H1 (cell line): ENCODE results near the gene CKAP2L. TPM values are rescaled to one million over a fixed set of nuclear protein-coding genes. Genes with fewer than 3 reads are reported as not detected.

ENCODE experiments used
- CTCF ChIA-PET: fragments of 300-600 bp; sonication (Branson Sonifier 250); formaldehyde crosslinking; loops from one replicate; lab custom pipeline; 2021; ENCODE audit not compliant: partially characterized antibody; lab: Charles Lee
- POLR2A ChIA-PET: fragments of 300-600 bp; sonication (Branson Sonifier 250); formaldehyde crosslinking; loops from one replicate; lab custom pipeline; 2021; ENCODE audit warnings: inconsistent platforms; ENCODE audit not compliant: partially characterized antibody; lab: Charles Lee
- DNase-seq, 2 experiments: peaks; one replicate each; pipeline versions ENCODE4 v3.0.0 to v3.0.0-alpha.2; 2010 to 2022; ENCODE audit warnings: low spot score in 2 of 2, low read depth in 1 of 2, mixed read lengths in 1 of 2
- FAIRE-seq: peaks from 2 replicates; lab custom pipeline; 2011; peaks lifted over from hg19 to GRCh38; lab: Jason Lieb, UNC
- H2AFZ ChIP-seq: 2 replicates; pipeline ENCODE4 v1.8.1; 2012; ENCODE audit warnings: low read length, inconsistent platforms
- H2AK5ac ChIP-seq: 2 replicates; pipeline ENCODE4 v1.6.1; 2013; ENCODE audit warnings: low read depth, low read length
- H2BK120ac ChIP-seq: replicated peaks from 2 replicates; pipeline ENCODE3; 2013; ENCODE audit warnings: low read depth, low read length, inconsistent platforms
- H2BK12ac ChIP-seq: 2 replicates; pipeline ENCODE4 v1.6.1; 2013; ENCODE audit warnings: low read depth, low read length
- H2BK15ac ChIP-seq: 2 replicates; pipeline ENCODE4 v1.6.1; 2013; ENCODE audit warnings: low read length
- H2BK20ac ChIP-seq: 2 replicates; pipeline ENCODE4 v1.6.1; 2013; ENCODE audit warnings: low read length
- H2BK5ac ChIP-seq: 2 replicates; pipeline ENCODE4 v1.6.1; 2013; ENCODE audit warnings: low read depth, low read length
- H3K14ac ChIP-seq: 2 replicates; pipeline ENCODE4 v1.6.1; 2013; ENCODE audit warnings: inconsistent platforms; ENCODE audit not compliant: insufficient read length
- H3K18ac ChIP-seq: 2 replicates; pipeline ENCODE4 v1.6.1; 2013; ENCODE audit warnings: low read length; ENCODE audit errors: extremely low read depth
- H3K23ac ChIP-seq: 2 replicates; pipeline ENCODE4 v1.6.1; 2013; ENCODE audit warnings: inconsistent platforms; ENCODE audit not compliant: insufficient read length
- H3K23me2 ChIP-seq: 2 replicates; pipeline ENCODE4 v1.6.1; 2013; ENCODE audit warnings: low read depth, low read length
- H3K27ac ChIP-seq: 2 replicates; pipeline ENCODE4 v1.6.1; 2011; ENCODE audit warnings: low read depth, low read length, inconsistent platforms
- H3K27me3 ChIP-seq, 4 experiments: replicated peaks in 1 of 4; 1 replicate in 1 of 4; 2 replicates in 3 of 4; pipeline versions ENCODE4 v1.6.1 to v1.8.1; 2011 to 2013; ENCODE audit warnings: low read length in 3 of 4, mild to moderate bottlenecking in 3 of 4, inconsistent platforms in 2 of 4, mixed read lengths in 2 of 4, moderate library complexity in 1 of 4; ENCODE audit not compliant: control insufficient read depth in 3 of 4, insufficient read depth in 3 of 4; ENCODE audit errors: extremely low read depth in 1 of 4
- H3K36me3 ChIP-seq, 4 experiments: 2 replicates each; pipeline versions ENCODE4 v1.6.1 to v1.8.1; 2011 to 2013; ENCODE audit warnings: mild to moderate bottlenecking in 4 of 4, low read length in 3 of 4, moderate library complexity in 2 of 4, control low read depth in 1 of 4, inconsistent platforms in 1 of 4; ENCODE audit not compliant: insufficient read depth in 4 of 4, control insufficient read depth in 2 of 4
- H3K4ac ChIP-seq: replicated peaks from 2 replicates; pipeline ENCODE3; 2013; ENCODE audit warnings: low read length, low read depth, mixed read lengths, inconsistent platforms; ENCODE audit not compliant: insufficient read length
- H3K4me1 ChIP-seq, 4 experiments: replicated peaks in 1 of 4; 1 replicate in 1 of 4; 2 replicates in 3 of 4; pipeline versions ENCODE4 v1.6.1 to v1.8.1; 2011 to 2013; ENCODE audit warnings: low read length in 3 of 4, inconsistent platforms in 2 of 4, mixed read lengths in 1 of 4; ENCODE audit not compliant: insufficient read depth in 4 of 4, control insufficient read depth in 3 of 4
- H3K4me2 ChIP-seq, 2 experiments: 2 replicates each; pipeline versions ENCODE4 v1.6.1 to v1.8.1; 2011 to 2013; ENCODE audit warnings: low read depth in 2 of 2, low read length in 2 of 2, control low read depth in 1 of 2, inconsistent platforms in 1 of 2, mild to moderate bottlenecking in 1 of 2; ENCODE audit not compliant: insufficient read depth in 1 of 2
- H3K4me3 ChIP-seq, 4 experiments: fragments of 200-600, 300-600 bp in 1 of 4; sonication (generic), shearing (Covaris generic), sonication (Bioruptor Twin) in 1 of 4; 2 replicates each; pipeline versions ENCODE4 v1.5.1 to v1.8.1; 2011 to 2016; ENCODE audit warnings: low read length in 4 of 4, low read depth in 3 of 4, control low read depth in 2 of 4, inconsistent platforms in 2 of 4, mild to moderate bottlenecking in 2 of 4, mixed read lengths in 1 of 4, moderate library complexity in 1 of 4; ENCODE audit not compliant: insufficient read depth in 2 of 4; ENCODE audit errors: extremely low read depth in 1 of 4
- H3K56ac ChIP-seq: replicated peaks from 2 replicates; pipeline ENCODE3; 2013; ENCODE audit warnings: low read depth, mild to moderate bottlenecking, mixed read lengths, low read length, inconsistent platforms; ENCODE audit not compliant: insufficient read length
- H3K79me1 ChIP-seq: 2 replicates; pipeline ENCODE4 v1.6.1; 2013; ENCODE audit warnings: low read depth, low read length, control low read depth
- H3K79me2 ChIP-seq, 2 experiments: 2 replicates each; pipeline versions ENCODE4 v1.6.1 to v1.8.1; 2012 to 2013; ENCODE audit warnings: low read length in 2 of 2, mild to moderate bottlenecking in 2 of 2, inconsistent platforms in 1 of 2; ENCODE audit not compliant: insufficient read depth in 2 of 2, control insufficient read depth in 1 of 2
- H3K9ac ChIP-seq, 4 experiments: replicated peaks in 1 of 4; 1 replicate in 1 of 4; 2 replicates in 3 of 4; pipeline versions ENCODE4 v1.6.1 to v1.8.1; 2011 to 2013; ENCODE audit warnings: low read depth in 3 of 4, low read length in 3 of 4, control low read depth in 2 of 4, mild to moderate bottlenecking in 2 of 4, moderate library complexity in 2 of 4, inconsistent platforms in 1 of 4; ENCODE audit errors: extremely low read depth in 1 of 4
- H3K9me3 ChIP-seq, 2 experiments: 2 replicates each; pipeline versions ENCODE4 v1.6.1 to v1.8.1; 2012 to 2013; ENCODE audit warnings: mild to moderate bottlenecking in 2 of 2, moderate library complexity in 2 of 2, control low read depth in 1 of 2, inconsistent platforms in 1 of 2, low read depth in 1 of 2, low read length in 1 of 2, mixed read lengths in 1 of 2; ENCODE audit not compliant: insufficient read depth in 2 of 2
- H4K20me1 ChIP-seq, 2 experiments: replicated peaks in 1 of 2; 2 replicates each; pipeline versions ENCODE3 to v1.8.1; 2011 to 2013; ENCODE audit warnings: inconsistent platforms in 2 of 2, low read length in 2 of 2, mild to moderate bottlenecking in 1 of 2; ENCODE audit not compliant: insufficient read depth in 2 of 2, control insufficient read depth in 1 of 2
- H4K5ac ChIP-seq: 2 replicates; pipeline ENCODE4 v1.6.1; 2013; ENCODE audit warnings: low read length, low read depth, mixed read lengths, inconsistent platforms; ENCODE audit not compliant: insufficient read length
- H4K8ac ChIP-seq: 2 replicates; pipeline ENCODE4 v1.8.0; 2013; ENCODE audit warnings: mild to moderate bottlenecking, moderate library complexity, low read length, inconsistent platforms; ENCODE audit not compliant: insufficient read depth; ENCODE audit errors: extremely low read depth
- H4K91ac ChIP-seq: replicated peaks from 2 replicates; pipeline ENCODE3; 2013; ENCODE audit warnings: low read length, mixed read lengths, inconsistent platforms; ENCODE audit not compliant: insufficient read length
- ASH2L ChIP-seq: fragments of 200-600, 300-600 bp; sonication (generic); IDR thresholded peaks from one replicate; pipeline ENCODE4 v1.7.1; 2017; ENCODE audit warnings: low read length
- BRCA1 ChIP-seq: IDR thresholded peaks from 2 replicates; pipeline ENCODE4 v1.6.1; 2012; ENCODE audit warnings: low read depth, low read length, improper control_type of control experiment
- GTF2F1 ChIP-seq: IDR thresholded peaks from 2 replicates; pipeline ENCODE4 v1.6.1; 2012; ENCODE audit warnings: low read depth, low read length, improper control_type of control experiment, borderline replicate concordance
- HDAC2 ChIP-seq, 2 experiments: fragments of 300-600 bp in 1 of 2; sonication (generic) in 1 of 2; IDR thresholded peaks; 2 replicates each; pipeline ENCODE4 v1.6.1; 2011 to 2012; ENCODE audit warnings: low read depth in 2 of 2, low read length in 2 of 2, mild to moderate bottlenecking in 2 of 2, moderate library complexity in 2 of 2, borderline replicate concordance in 1 of 2, inconsistent platforms in 1 of 2
- JUND ChIP-seq: IDR thresholded peaks from 2 replicates; pipeline ENCODE4 v1.6.1; 2011; ENCODE audit warnings: mild to moderate bottlenecking, improper control_type of control experiment, low read length
- MAFK ChIP-seq: IDR thresholded peaks from 2 replicates; pipeline ENCODE4 v1.6.1; 2012; ENCODE audit warnings: low read depth, mild to moderate bottlenecking, improper control_type of control experiment, low read length
- NANOG ChIP-seq: IDR thresholded peaks from 2 replicates; pipeline ENCODE4 v1.6.1; 2011; ENCODE audit warnings: low read length, low read depth, mild to moderate bottlenecking, inconsistent platforms; ENCODE audit not compliant: insufficient read depth, poor library complexity, severe bottlenecking
- POU5F1 ChIP-seq: IDR thresholded peaks from 2 replicates; pipeline ENCODE4 v1.6.1; 2011; ENCODE audit warnings: low read depth, mild to moderate bottlenecking, low read length, moderate library complexity
- RXRA ChIP-seq: IDR thresholded peaks from 2 replicates; pipeline ENCODE4 v1.6.1; 2011; ENCODE audit warnings: low read depth, mild to moderate bottlenecking, low read length, moderate library complexity; ENCODE audit not compliant: insufficient read depth
- SAP30 ChIP-seq: fragments of 300-600 bp; sonication (generic); IDR thresholded peaks from 2 replicates; pipeline ENCODE4 v1.7.1; 2012; ENCODE audit warnings: low read length, moderate library complexity, mild to moderate bottlenecking, inconsistent platforms; ENCODE audit not compliant: insufficient read depth, insufficient replicate concordance
- SIRT6 ChIP-seq: IDR thresholded peaks from one replicate; pipeline ENCODE4 v1.7.1; 2012; ENCODE audit warnings: low read length, inconsistent platforms
- SIX5 ChIP-seq: IDR thresholded peaks from 2 replicates; pipeline ENCODE4 v1.6.1; 2011; ENCODE audit warnings: mild to moderate bottlenecking, low read depth, low read length
- TAF7 ChIP-seq: optimal IDR thresholded peaks from 2 replicates; pipeline ENCODE3; 2011; ENCODE audit warnings: low read depth, mild to moderate bottlenecking, inconsistent platforms, low read length, moderate library complexity, borderline replicate concordance
- TBP ChIP-seq: IDR thresholded peaks from 2 replicates; pipeline ENCODE4 v1.6.1; 2011; ENCODE audit warnings: low read depth, low read length, improper control_type of control experiment
- polyA plus RNA-seq, 7 experiments: library from polyadenylated mRNA; depleted of rRNA in 3 of 7; stranded (reverse) in 5 of 7; unstranded in 2 of 7; fragments of >200 nt in 5 of 7; fragments of 200-250 nt in 2 of 7; gene quantifications; 1 replicate in 5 of 7; 2 replicates in 1 of 7; 4 replicates in 1 of 7; pipeline versions ENCODE4 v1.2.1 to v1.2.3, GENCODE V29; 2011 to 2013; ENCODE audit warnings: missing spikeins in 2 of 7, mixed read lengths in 2 of 7
- total RNA-seq: library from RNA; stranded (reverse); fragmentation: NEBNext Ultra II Directional; extraction: Animal tissue kit (Norgen Biotek cat#: 25700); gene quantifications from 2 replicates; pipeline ENCODE4 v1.2.1, GENCODE V29; 2021
- TF ChIP-seq, protein P1 (sequence below): IDR thresholded peaks from 2 replicates; pipeline ENCODE4 v1.6.1; 2012; ENCODE audit warnings: inconsistent platforms

The CKAP2L gene
- total and polyA plus RNA-seq, 2 of the 8 experiments (the other 6 are each of a cell fraction or from before 2014, with no cell fraction given), result 2.5 to 20.7 TPM

DNA sequence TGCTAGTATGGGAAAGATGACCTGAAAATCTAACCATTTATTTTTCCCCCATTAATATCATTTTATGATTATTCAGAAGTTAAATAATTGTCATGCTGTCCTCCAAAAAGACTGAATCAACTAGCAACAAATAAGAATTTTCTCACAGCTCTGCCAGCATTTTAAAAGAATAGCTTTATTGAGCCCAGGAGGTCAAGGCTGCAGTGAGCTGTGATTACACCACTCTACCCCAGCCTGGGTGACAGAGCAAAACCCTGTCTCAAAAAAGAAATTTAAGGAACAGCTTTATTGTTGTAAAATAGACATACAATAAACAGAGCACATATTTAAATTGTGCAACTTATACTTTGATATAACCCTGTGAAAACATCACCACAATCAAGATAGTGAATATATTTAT, 44.7 kb upstream of the CKAP2L start:
- Histone ChIP-seq H2BK20ac (no peak overlapping the region), H2BK15ac (no peak overlapping the region), H4K8ac (no peak overlapping the region), H3K23ac (no peak overlapping the region), H2BK5ac (no peak overlapping the region), H3K36me3 (no peaks in the 10 kb centered on the region), H3K18ac (no peak overlapping the region), H3K27ac (no peak overlapping the region), H2AFZ (no peak overlapping the region), H3K56ac (no peak overlapping the region), H3K4me2 (no peak overlapping the region), H3K4me1 (peaks cover 0 to 14% (median 3%) of the 10 kb centered on the region in 4 experiments; a peak in 6 of 7 replicates), H3K4me3 (no peak overlapping the region), H3K14ac (no peak overlapping the region), H2BK12ac (no peak overlapping the region), H3K79me1 (no peaks in the 10 kb centered on the region), H3K4ac (no peak overlapping the region), H3K23me2 (no peaks in the 10 kb centered on the region), H3K79me2 (no peaks in the 10 kb centered on the region), H3K27me3 (no peaks in the 10 kb centered on the region), H4K91ac (no peak overlapping the region), H3K9ac (no peak overlapping the region), H4K20me1 (no peaks in the 10 kb centered on the region), H2BK120ac (no peak overlapping the region), H4K5ac (no peak overlapping the region), H2AK5ac (no peak overlapping the region), H3K9me3 (no peaks in the 10 kb centered on the region)
- FAIRE-seq (no peak), DNase-seq (no peak)
- ChIA-PET CTCF (interaction anchor here (1.6 to 1.8 kb wide), 3 partner anchors 18 to 76 kb away, joined by 4 to 5 read pairs (median 4); no protein-coding TSS in a partner anchor), POLR2A (no interaction called here)
- no peak for TF ChIP-seq POU5F1
- no peak for TF ChIP-seq SIRT6
- TF ChIP-seq GTF2F1, result no peak
- TF ChIP-seq ASH2L, result no peak
- TF ChIP-seq, protein P1, sequence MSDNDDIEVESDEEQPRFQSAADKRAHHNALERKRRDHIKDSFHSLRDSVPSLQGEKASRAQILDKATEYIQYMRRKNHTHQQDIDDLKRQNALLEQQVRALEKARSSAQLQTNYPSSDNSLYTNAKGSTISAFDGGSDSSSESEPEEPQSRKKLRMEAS, result no peak
- TF ChIP-seq SIX5, result no peak
- TF ChIP-seq TAF7, result no peak
- TF ChIP-seq MAFK, result no peak
- TF ChIP-seq RXRA, result no peak
- TF ChIP-seq NANOG, result no peak
- TF ChIP-seq JUND, result no peak
- TF ChIP-seq HDAC2 (IDR thresholded peaks at IDR 0.05; ENCODE audit: borderline replicate concordance in 1 of 2, low read depth in 2 of 2, low read length in 2 of 2), result no peak
- no peak for TF ChIP-seq TBP
- no peak for TF ChIP-seq BRCA1
- no peak for TF ChIP-seq SAP30
